OCI-M1 (cell line): ENCODE data around the gene MACROH2A2.
"Not testable (repeated sequence)": the region's sequence is repeated elsewhere in the genome, so short reads cannot be mapped to it uniquely, and the experiment has no call there.

Experiments
- DNase-seq: peaks from one replicate; lab custom pipeline; 2025; lab: John Stamatoyannopoulos, UW

The MACROH2A2 gene

GRCh38 chr10:70101068-70101562, 48.5 kb downstream of the MACROH2A2 start:
- not testable (repeated sequence) for DNase-seq

GRCh38 chr10:70101668-70102067, 49.0 kb downstream of the MACROH2A2 start:
- DNase-seq: no peak

- no peak for DNase-seq
These were observed 54.5 kb downstream of the MACROH2A2 start for GRCh38 chr10:70106958-70107791.

- no peak for DNase-seq
These were observed 56.6 kb downstream of the MACROH2A2 start for GRCh38 chr10:70109064-70109729.

- DNase-seq: no peak
These were observed 58.9 kb downstream of the MACROH2A2 start for GRCh38 chr10:70111496-70111895.

- peak; percentile 21 for DNase-seq
These were observed 59.4 kb downstream of the MACROH2A2 start for GRCh38 chr10:70112071-70112470.

- peak; percentile 36 for DNase-seq
These were observed 62.3 kb downstream of the MACROH2A2 start for GRCh38 chr10:70114902-70115301.

- peak; percentile 63 for DNase-seq
These were observed 63.5 kb downstream of the MACROH2A2 start for GRCh38 chr10:70115948-70116682.

GRCh38 chr10:70117646-70118045, 65.0 kb downstream of the MACROH2A2 start:
- no peak for DNase-seq

- DNase-seq: no peak
These were observed 65.5 kb downstream of the MACROH2A2 start for GRCh38 chr10:70118196-70118595.

GRCh38 chr10:70119197-70119596, 66.6 kb downstream of the MACROH2A2 start:
- DNase-seq: no peak

- DNase-seq: no peak
These were observed 67.0 kb downstream of the MACROH2A2 start for GRCh38 chr10:70119623-70120022.

GRCh38 chr10:70120417-70120816, 67.8 kb downstream of the MACROH2A2 start:
- DNase-seq: no peak

- DNase-seq: no peak
These were observed 68.8 kb downstream of the MACROH2A2 start for GRCh38 chr10:70121281-70121949.

GRCh38 chr10:70122742-70123141, 70.1 kb downstream of the MACROH2A2 start:
- DNase-seq: peak; percentile 97

GRCh38 chr10:70123166-70123565, 70.5 kb downstream of the MACROH2A2 start:
- DNase-seq: not testable (repeated sequence)

GRCh38 chr10:70123817-70124216, 71.2 kb downstream of the MACROH2A2 start:
- no peak for DNase-seq

- DNase-seq: no peak
These were observed 71.8 kb downstream of the MACROH2A2 start for GRCh38 chr10:70124415-70124814.

- no peak for DNase-seq
These were observed 72.3 kb downstream of the MACROH2A2 start for GRCh38 chr10:70124918-70125317.

GRCh38 chr10:70125918-70126552, 73.4 kb downstream of the MACROH2A2 start:
- peak; percentile 50 for DNase-seq

GRCh38 chr10:70126700-70127395, 74.2 kb downstream of the MACROH2A2 start:
- DNase-seq: no peak
